Mesenchymal stem cell (in vitro differentiated cells and primary cell): ENCODE measurements around the gene RDH13.

Experiments used
- DNase-seq: peaks from one replicate; pipeline ENCODE4 v3.0.0-alpha.2; 2013
- H2AFZ ChIP-seq: one replicate; pipeline ENCODE4 v1.6.1; 2013; ENCODE audit warnings: low read depth, mild to moderate bottlenecking, control low read depth, inconsistent platforms, low read length, moderate library complexity
- H2AK5ac ChIP-seq: 2 replicates; pipeline ENCODE4 v1.6.1; 2013; ENCODE audit warnings: low read length, moderate library complexity, mild to moderate bottlenecking, inconsistent platforms; ENCODE audit not compliant: severe bottlenecking
- H2BK120ac ChIP-seq: one replicate; pipeline ENCODE4 v1.6.1; 2013; ENCODE audit warnings: low read depth, mild to moderate bottlenecking, inconsistent platforms, low read length, moderate library complexity
- H2BK12ac ChIP-seq, 2 experiments: one replicate each; pipeline ENCODE4 v1.6.1; 2013; ENCODE audit warnings: inconsistent platforms in 2 of 2, low read length in 2 of 2, mild to moderate bottlenecking in 2 of 2, moderate library complexity in 2 of 2, control low read depth in 1 of 2
- H2BK15ac ChIP-seq: one replicate; pipeline ENCODE4 v1.6.1; 2013; ENCODE audit warnings: mild to moderate bottlenecking, low read depth, inconsistent platforms; ENCODE audit not compliant: poor library complexity, severe bottlenecking
- H2BK5ac ChIP-seq: 2 replicates; pipeline ENCODE4 v1.6.1; 2013; ENCODE audit warnings: low read depth, mild to moderate bottlenecking, low read length, control low read depth, inconsistent platforms; ENCODE audit not compliant: poor library complexity, severe bottlenecking
- H3K14ac ChIP-seq, 2 experiments: one replicate each; pipeline ENCODE4 v1.6.1; 2013; ENCODE audit warnings: inconsistent platforms in 2 of 2, low read length in 2 of 2, control low read depth in 1 of 2, mild to moderate bottlenecking in 1 of 2, moderate library complexity in 1 of 2
- H3K18ac ChIP-seq, 2 experiments: one replicate each; pipeline ENCODE4 v1.6.1; 2013; ENCODE audit warnings: inconsistent platforms in 2 of 2, low read length in 2 of 2, control low read depth in 1 of 2, low read depth in 1 of 2, mild to moderate bottlenecking in 1 of 2
- H3K23ac ChIP-seq, 2 experiments: one replicate each; pipeline ENCODE4 v1.6.1; 2013; ENCODE audit warnings: inconsistent platforms in 2 of 2, low read length in 2 of 2, mild to moderate bottlenecking in 2 of 2, moderate library complexity in 2 of 2, control low read depth in 1 of 2
- H3K27ac ChIP-seq: 2 replicates; pipeline ENCODE4 v1.5.1; 2013; ENCODE audit warnings: mild to moderate bottlenecking, moderate library complexity, low read length, control low read depth, inconsistent platforms; ENCODE audit not compliant: poor library complexity, severe bottlenecking
- H3K27me3 ChIP-seq, 2 experiments: 2 replicates each; pipeline versions ENCODE4 v1.6.1 to v1.7.0; 2013; ENCODE audit warnings: low read length in 2 of 2, mild to moderate bottlenecking in 2 of 2, moderate library complexity in 2 of 2, control low read depth in 1 of 2, inconsistent platforms in 1 of 2; ENCODE audit not compliant: control insufficient read depth in 1 of 2, insufficient read depth in 1 of 2
- H3K36me3 ChIP-seq, 2 experiments: 2 replicates each; pipeline versions ENCODE4 v1.6.1 to v1.7.0; 2013; ENCODE audit warnings: low read length in 2 of 2, control low read depth in 1 of 2, inconsistent platforms in 1 of 2, low read depth in 1 of 2, mild to moderate bottlenecking in 1 of 2; ENCODE audit not compliant: insufficient read depth in 2 of 2, control insufficient read depth in 1 of 2
- H3K4ac ChIP-seq, 2 experiments: one replicate each; pipeline ENCODE4 v1.6.1; 2013; ENCODE audit warnings: inconsistent platforms in 2 of 2, low read length in 2 of 2, mild to moderate bottlenecking in 2 of 2, moderate library complexity in 2 of 2, control low read depth in 1 of 2, low read depth in 1 of 2
- H3K4me1 ChIP-seq: 2 replicates; pipeline ENCODE4 v1.6.1; 2013; ENCODE audit warnings: low read depth, low read length, control low read depth; ENCODE audit not compliant: control insufficient read depth, insufficient read depth
- H3K4me2 ChIP-seq: 2 replicates; pipeline ENCODE4 v1.6.1; 2013; ENCODE audit warnings: low read length, mild to moderate bottlenecking, inconsistent platforms; ENCODE audit not compliant: poor library complexity, severe bottlenecking
- H3K4me3 ChIP-seq, 2 experiments: 2 replicates each; pipeline versions ENCODE4 v1.5.1 to v1.7.0; 2013; ENCODE audit warnings: low read length in 2 of 2, mild to moderate bottlenecking in 2 of 2, control low read depth in 1 of 2, low read depth in 1 of 2; ENCODE audit not compliant: insufficient read depth in 1 of 2
- H3K79me1 ChIP-seq: replicated peaks from 2 replicates; pipeline ENCODE4 v1.6.1; 2013; ENCODE audit warnings: mild to moderate bottlenecking, control low read depth, low read length, inconsistent platforms; ENCODE audit not compliant: poor library complexity, severe bottlenecking
- H3K9ac ChIP-seq: 2 replicates; pipeline ENCODE4 v1.7.0; 2013; ENCODE audit warnings: mild to moderate bottlenecking, low read length, moderate library complexity
- H3K9me3 ChIP-seq: 2 replicates; pipeline ENCODE4 v1.7.0; 2013; ENCODE audit warnings: mild to moderate bottlenecking, low read length; ENCODE audit not compliant: control insufficient read depth
- H4K8ac ChIP-seq: one replicate; pipeline ENCODE4 v1.6.1; 2013; ENCODE audit warnings: inconsistent platforms, mild to moderate bottlenecking, low read length, moderate library complexity
- H4K91ac ChIP-seq: one replicate; pipeline ENCODE4 v1.6.1; 2013; ENCODE audit warnings: mild to moderate bottlenecking, low read length, inconsistent platforms
- WGBS: methylation state at CpG from one replicate; pipeline ENCODE4 v1.1.7; 2013; ENCODE audit warnings: mixed read lengths; 5-methylcytosine and 5-hydroxymethylcytosine counted together

The RDH13 gene

DNA sequence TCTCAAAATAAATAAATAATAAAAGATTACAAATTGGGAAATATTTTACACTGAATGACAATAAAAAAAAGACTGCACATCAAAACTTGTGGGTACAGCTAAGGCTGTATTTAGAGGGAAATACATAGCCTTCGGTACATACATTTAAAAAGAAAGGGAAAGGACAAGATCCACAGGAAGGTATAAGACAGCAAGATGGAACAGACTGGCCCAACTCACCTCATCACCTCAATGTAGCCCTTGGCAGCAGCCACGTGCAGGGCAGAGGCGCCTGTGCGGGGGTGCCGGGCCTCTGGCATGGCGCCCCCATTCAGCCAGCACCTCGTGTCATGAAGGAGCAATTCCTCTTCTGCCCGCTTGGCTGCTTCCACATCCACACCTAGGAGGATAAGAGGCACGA is 40.2 kb upstream of the RDH13 start:
- peaks cover 51 to 57% of the 10 kb centered on the region in 2 experiments for H3K36me3 ChIP-seq
- H2BK120ac ChIP-seq, result no peak overlapping the region
- H3K9ac ChIP-seq, result no peak overlapping the region
- H3K14ac ChIP-seq, result no peak overlapping the region
- no peak overlapping the region for H2BK12ac ChIP-seq
- no peak overlapping the region for H4K8ac ChIP-seq
- H2BK15ac ChIP-seq, result no peak overlapping the region
- H3K4me2 ChIP-seq, result no peak overlapping the region
- H2AK5ac ChIP-seq, result no peak overlapping the region
- no peak overlapping the region for H3K27ac ChIP-seq
- H3K4me3 ChIP-seq, result no peak overlapping the region
- no peak overlapping the region for H2BK5ac ChIP-seq
- peaks cover 7% of the 10 kb centered on the region for H3K9me3 ChIP-seq
- H3K4ac ChIP-seq, result no peak overlapping the region
- no peak for DNase-seq
- no peak overlapping the region for H3K23ac ChIP-seq
- H3K4me1 ChIP-seq, result peaks cover 13% of the 10 kb centered on the region
- no peak overlapping the region for H4K91ac ChIP-seq
- no peaks in the 10 kb centered on the region for H3K27me3 ChIP-seq
- peaks cover 49% of the 10 kb centered on the region for H3K79me1 ChIP-seq
- WGBS, result 98% methylated on average over 9 of the region's 9 CpGs
- H2AFZ ChIP-seq, result no peak overlapping the region
- H3K18ac ChIP-seq, result no peak overlapping the region

DNA sequence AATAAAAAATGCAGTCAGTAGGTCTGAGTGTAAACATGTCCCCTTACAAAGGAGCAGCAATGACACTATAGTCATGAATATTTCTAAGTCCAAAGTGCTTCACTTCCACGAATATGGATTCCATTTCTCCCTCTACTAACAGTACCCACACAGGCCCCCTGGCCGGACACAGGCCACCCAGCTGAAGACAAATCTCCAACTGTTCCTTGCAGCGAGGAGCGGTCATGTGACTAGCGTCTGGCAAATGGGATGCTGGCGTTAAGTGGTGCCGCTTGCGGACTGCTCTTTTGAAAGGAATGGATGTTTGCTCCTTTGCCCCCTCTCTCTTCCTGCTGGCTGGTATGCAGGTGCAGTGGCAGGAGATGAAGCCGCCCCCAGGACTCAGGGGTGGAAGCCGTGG is 38.3 kb upstream of the RDH13 start:
- Histone ChIP-seq H3K4me1 (peaks cover 11% of the 10 kb centered on the region), H2BK12ac (no peak overlapping the region), H3K4ac (no peak overlapping the region), H3K79me1 (peaks cover 49% of the 10 kb centered on the region), H3K9me3 (peaks cover 7% of the 10 kb centered on the region), H2BK5ac (no peak overlapping the region), H4K91ac (no peak overlapping the region), H3K27me3 (no peaks in the 10 kb centered on the region), H3K36me3 (peaks cover 48 to 61% of the 10 kb centered on the region in 2 experiments), H3K23ac (no peak overlapping the region), H2BK15ac (no peak overlapping the region), H3K27ac (no peak overlapping the region), H2AK5ac (no peak overlapping the region), H3K4me3 (no peak overlapping the region), H3K14ac (no peak overlapping the region), H4K8ac (no peak overlapping the region), H2AFZ (no peak overlapping the region), H3K18ac (no peak overlapping the region), H2BK120ac (no peak overlapping the region), H3K4me2 (no peak overlapping the region), H3K9ac (no peak overlapping the region)
- 87% methylated on average over 10 of the region's 10 CpGs for WGBS
- DNase-seq, result no peak

DNA sequence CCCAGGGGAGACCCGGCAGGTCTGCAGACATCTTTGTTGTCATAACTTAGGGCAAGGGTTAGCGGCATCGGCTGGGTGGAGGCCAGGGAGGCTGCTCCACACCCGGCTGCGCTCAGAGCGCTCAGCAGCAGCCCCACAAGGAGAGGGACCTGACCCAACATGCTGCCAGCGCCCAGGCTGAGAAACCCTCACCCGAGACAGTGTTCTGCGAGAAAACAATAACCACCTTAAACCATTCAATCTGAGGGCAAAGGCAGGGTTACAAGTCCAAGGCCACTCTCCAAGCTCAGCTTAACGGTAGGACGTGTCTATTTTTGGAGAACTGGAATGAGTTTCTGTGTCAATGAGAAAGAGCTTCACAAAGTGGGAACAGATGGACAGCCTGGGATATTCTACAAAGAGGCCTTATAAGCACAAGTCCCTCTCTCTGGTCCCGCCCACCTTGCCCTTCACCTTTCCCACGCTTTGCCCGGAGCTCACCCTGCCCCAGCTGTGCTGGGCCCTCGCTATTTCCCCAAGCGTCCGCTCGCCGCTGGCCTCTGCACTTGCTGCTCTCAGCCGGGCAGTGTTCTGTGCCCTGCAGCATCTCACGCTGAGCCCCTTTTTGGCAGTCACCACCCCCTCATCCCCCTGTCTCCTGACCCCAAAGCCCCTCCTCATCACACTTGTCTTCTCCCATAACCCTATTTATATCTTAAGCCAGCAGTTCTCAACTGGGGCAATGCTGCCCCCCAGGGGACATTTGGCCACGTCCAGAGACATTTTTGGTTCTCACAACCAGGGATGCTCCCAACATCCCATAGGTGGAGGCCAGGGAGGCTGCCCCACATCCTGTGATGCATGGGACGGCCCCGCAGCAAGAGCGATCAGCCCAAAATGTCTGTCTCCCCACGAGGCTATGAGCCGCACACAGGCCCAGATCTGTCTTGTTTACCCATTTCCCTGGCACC is 36.9 kb upstream of the RDH13 start:
- H2BK15ac ChIP-seq, result no peak overlapping the region
- H3K14ac ChIP-seq, result no peak overlapping the region
- no peak overlapping the region for H3K4ac ChIP-seq
- no peak overlapping the region for H3K23ac ChIP-seq
- no peak overlapping the region for H2AFZ ChIP-seq
- no peak overlapping the region for H2AK5ac ChIP-seq
- peaks cover 39% of the 10 kb centered on the region for H3K79me1 ChIP-seq
- no peaks in the 10 kb centered on the region for H3K27me3 ChIP-seq
- H4K8ac ChIP-seq, result no peak overlapping the region
- H2BK12ac ChIP-seq, result no peak overlapping the region
- H3K9ac ChIP-seq, result no peak overlapping the region
- DNase-seq, result no peak
- peaks cover 47 to 68% of the 10 kb centered on the region in 2 experiments for H3K36me3 ChIP-seq
- no peak overlapping the region for H3K27ac ChIP-seq
- no peak overlapping the region for H3K18ac ChIP-seq
- no peak overlapping the region for H3K4me3 ChIP-seq
- H4K91ac ChIP-seq, result no peak overlapping the region
- H3K4me2 ChIP-seq, result no peak overlapping the region
- H2BK5ac ChIP-seq, result no peak overlapping the region
- peaks cover 8% of the 10 kb centered on the region for H3K4me1 ChIP-seq
- no peak overlapping the region for H2BK120ac ChIP-seq
- WGBS, result 93% methylated on average over 27 of the region's 27 CpGs
- peaks cover 7% of the 10 kb centered on the region for H3K9me3 ChIP-seq

- H2BK5ac ChIP-seq, result no peak overlapping the region
- no peak for DNase-seq
- no peak overlapping the region for H3K9ac ChIP-seq
- H2BK15ac ChIP-seq, result no peak overlapping the region
- no peaks in the 10 kb centered on the region for H3K27me3 ChIP-seq
- H2AK5ac ChIP-seq, result no peak overlapping the region
- no peak overlapping the region for H3K18ac ChIP-seq
- H3K23ac ChIP-seq, result no peak overlapping the region
- H2BK12ac ChIP-seq, result no peak overlapping the region
- 97% methylated on average over 27 of the region's 27 CpGs for WGBS
- H3K27ac ChIP-seq, result no peak overlapping the region
- H4K91ac ChIP-seq, result no peak overlapping the region
- H3K36me3 ChIP-seq, result peaks cover 53 to 75% of the 10 kb centered on the region in 2 experiments
- H3K9me3 ChIP-seq, result peaks cover 7% of the 10 kb centered on the region
- H3K14ac ChIP-seq, result no peak overlapping the region
- H3K79me1 ChIP-seq, result peaks cover 42% of the 10 kb centered on the region
- no peak overlapping the region for H3K4me2 ChIP-seq
- H4K8ac ChIP-seq, result no peak overlapping the region
- H3K4me3 ChIP-seq, result no peak overlapping the region
- H2BK120ac ChIP-seq, result no peak overlapping the region
- H3K4me1 ChIP-seq, result peaks cover 8% of the 10 kb centered on the region
- no peak overlapping the region for H2AFZ ChIP-seq
- H3K4ac ChIP-seq, result no peak overlapping the region
These were observed 36.0 kb upstream of the RDH13 start for GRCh38 chr19:55098716-55099556.
